ENCODE results near the gene PRDM16.

PRDM16 gene

DNA sequence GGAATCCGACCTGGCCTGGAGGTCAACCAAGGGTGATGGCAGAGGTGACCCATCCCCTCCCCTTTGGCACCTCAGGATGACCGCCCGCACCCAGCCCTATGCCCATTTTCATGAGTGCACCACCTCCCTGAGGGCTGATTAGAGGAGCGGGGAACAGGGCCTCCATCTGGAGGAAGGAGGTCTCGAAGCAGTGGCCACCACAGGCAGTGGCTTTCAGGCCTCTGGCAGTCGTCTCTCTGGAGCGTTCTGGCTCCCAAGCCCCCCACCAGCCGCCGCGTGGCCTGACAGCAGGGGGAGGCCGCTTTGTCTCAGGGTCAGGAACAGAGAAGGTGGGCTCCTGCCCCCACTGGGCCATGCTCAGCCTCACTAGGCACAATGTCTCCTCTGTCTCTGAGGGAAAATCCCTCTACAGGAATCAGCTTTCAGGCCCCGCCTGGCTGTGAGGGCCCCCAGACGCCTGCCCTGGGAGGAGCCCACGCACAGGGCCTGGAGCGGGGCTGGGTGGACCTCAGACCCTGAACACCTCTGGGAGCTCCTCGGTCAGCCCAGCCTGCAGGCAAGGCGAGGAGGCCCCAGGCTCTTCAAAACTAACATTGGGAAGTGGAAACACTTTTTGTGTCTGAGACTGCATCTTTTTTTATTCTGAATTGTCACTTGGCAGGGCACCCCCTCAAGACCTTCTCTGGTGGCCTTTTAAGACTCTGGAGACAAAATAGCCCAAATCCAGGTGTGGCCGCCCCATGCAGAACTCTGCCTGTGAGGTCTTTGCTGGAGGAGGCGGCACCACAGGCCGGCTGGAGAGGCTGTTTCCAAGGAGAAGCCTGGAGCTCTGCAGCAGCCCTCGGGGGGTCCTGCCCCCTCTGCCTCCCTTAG is 257.7 kb downstream of the PRDM16 start:
- CTCF ChIA-PET: interaction anchor here (0.7 to 1.1 kb wide), 2 partner anchors 14 to 98 kb away, joined by 3 to 4 read pairs; no protein-coding TSS in a partner anchor
- no peaks in the 10 kb centered on the region for H3K36me3 ChIP-seq (ENCODE audit: control insufficient read depth in 2 of 2, insufficient read depth in 1 of 2, low read length in 2 of 2)
- TF ChIP-seq ZBTB8A (tag by site-specific recombination; IDR thresholded peaks at IDR 0.05): 0 out of 2 replicates have a peak, but pooled peaks have one; percentile 8
- no peak for TF ChIP-seq ZNF114 (tag by site-specific recombination; IDR thresholded peaks at IDR 0.05)
- peak; percentile 92 for TF ChIP-seq GLIS1 (tag by site-specific recombination; IDR thresholded peaks at IDR 0.05)
- TF ChIP-seq, protein P1, sequence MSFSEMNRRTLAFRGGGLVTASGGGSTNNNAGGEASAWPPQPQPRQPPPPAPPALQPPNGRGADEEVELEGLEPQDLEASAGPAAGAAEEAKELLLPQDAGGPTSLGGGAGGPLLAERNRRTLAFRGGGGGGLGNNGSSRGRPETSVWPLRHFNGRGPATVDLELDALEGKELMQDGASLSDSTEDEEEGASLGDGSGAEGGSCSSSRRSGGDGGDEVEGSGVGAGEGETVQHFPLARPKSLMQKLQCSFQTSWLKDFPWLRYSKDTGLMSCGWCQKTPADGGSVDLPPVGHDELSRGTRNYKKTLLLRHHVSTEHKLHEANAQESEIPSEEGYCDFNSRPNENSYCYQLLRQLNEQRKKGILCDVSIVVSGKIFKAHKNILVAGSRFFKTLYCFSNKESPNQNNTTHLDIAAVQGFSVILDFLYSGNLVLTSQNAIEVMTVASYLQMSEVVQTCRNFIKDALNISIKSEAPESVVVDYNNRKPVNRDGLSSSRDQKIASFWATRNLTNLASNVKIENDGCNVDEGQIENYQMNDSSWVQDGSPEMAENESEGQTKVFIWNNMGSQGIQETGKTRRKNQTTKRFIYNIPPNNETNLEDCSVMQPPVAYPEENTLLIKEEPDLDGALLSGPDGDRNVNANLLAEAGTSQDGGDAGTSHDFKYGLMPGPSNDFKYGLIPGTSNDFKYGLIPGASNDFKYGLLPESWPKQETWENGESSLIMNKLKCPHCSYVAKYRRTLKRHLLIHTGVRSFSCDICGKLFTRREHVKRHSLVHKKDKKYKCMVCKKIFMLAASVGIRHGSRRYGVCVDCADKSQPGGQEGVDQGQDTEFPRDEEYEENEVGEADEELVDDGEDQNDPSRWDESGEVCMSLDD (tag by site-specific recombination; IDR thresholded peaks at IDR 0.05): no peak
- TF ChIP-seq BCL11B (tag by site-specific recombination; IDR thresholded peaks at IDR 0.05; ENCODE audit: low read depth): peak; percentile 87

DNA sequence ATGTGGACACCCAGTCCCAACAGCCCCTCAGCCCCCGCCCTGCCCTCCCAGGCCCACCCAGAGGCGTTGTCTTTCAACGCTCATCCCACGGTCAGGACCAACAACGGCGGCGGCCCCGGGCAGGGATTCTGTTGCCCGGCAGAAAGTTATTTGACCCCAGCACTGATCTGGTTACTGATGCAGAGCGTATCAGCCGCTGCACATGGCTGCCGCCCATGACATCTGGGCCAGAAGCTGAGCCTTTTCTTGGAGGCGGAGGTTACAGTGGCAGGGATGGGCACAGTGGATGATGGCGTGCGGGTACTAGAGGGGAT is 258.3 kb downstream of the PRDM16 start:
- no peak overlapping the region for H3K4me3 ChIP-seq (ENCODE audit: low read depth, low read length)
- H3K27ac ChIP-seq (ENCODE audit: extremely low read depth, low read depth, low read length): no peak overlapping the region
- ChIA-PET POLR2A (no interaction called here), CTCF (interaction anchor here (1.1 to 1.4 kb wide), 2 partner anchors 8 to 97 kb away, joined by 3 to 6 read pairs; no protein-coding TSS in a partner anchor)
- H3K4me1 ChIP-seq (ENCODE audit: control insufficient read depth, insufficient read depth, low read length): peaks cover 15% of the 10 kb centered on the region
- no peak for TF ChIP-seq ZSCAN23 (tag by site-specific recombination; IDR thresholded peaks at IDR 0.05)
- TF ChIP-seq ZNF211 (tag by site-specific recombination; IDR thresholded peaks at IDR 0.05; ENCODE audit: low read depth): no peak
- TF ChIP-seq ZNF664 (tag by site-specific recombination; IDR thresholded peaks at IDR 0.05): no peak
- no peak for TF ChIP-seq ZNF274 (IDR thresholded peaks at IDR 0.05; ENCODE audit: low read length)
- no peak for TF ChIP-seq ZNF274 (tag by site-specific recombination; IDR thresholded peaks at IDR 0.05; ENCODE audit: borderline replicate concordance)
- TF ChIP-seq ZNF48 (tag by site-specific recombination; IDR thresholded peaks at IDR 0.05): no peak
- no peak for TF ChIP-seq ZNF600 (tag by site-specific recombination; IDR thresholded peaks at IDR 0.05)
- no peak for TF ChIP-seq ZNF157 (tag by site-specific recombination; IDR thresholded peaks at IDR 0.05)
- no peak for TF ChIP-seq HOXC10 (CRISPR knock-in tag; IDR thresholded peaks at IDR 0.05)
- TF ChIP-seq, protein P2, sequence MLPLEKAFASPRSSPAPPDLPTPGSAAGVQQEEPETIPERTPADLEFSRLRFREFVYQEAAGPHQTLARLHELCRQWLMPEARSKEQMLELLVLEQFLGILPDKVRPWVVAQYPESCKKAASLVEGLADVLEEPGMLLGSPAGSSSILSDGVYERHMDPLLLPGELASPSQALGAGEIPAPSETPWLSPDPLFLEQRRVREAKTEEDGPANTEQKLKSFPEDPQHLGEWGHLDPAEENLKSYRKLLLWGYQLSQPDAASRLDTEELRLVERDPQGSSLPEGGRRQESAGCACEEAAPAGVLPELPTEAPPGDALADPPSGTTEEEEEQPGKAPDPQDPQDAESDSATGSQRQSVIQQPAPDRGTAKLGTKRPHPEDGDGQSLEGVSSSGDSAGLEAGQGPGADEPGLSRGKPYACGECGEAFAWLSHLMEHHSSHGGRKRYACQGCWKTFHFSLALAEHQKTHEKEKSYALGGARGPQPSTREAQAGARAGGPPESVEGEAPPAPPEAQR (tag by site-specific recombination; IDR thresholded peaks at IDR 0.05): no peak
- no peak for TF ChIP-seq ZFHX2 (tag by site-specific recombination; conservative IDR thresholded peaks at IDR 0.05)
- no peaks in the 10 kb centered on the region for H3K36me3 ChIP-seq (ENCODE audit: control insufficient read depth in 2 of 2, insufficient read depth in 1 of 2, low read length in 2 of 2)
- H3K9me3 ChIP-seq (ENCODE audit: control insufficient read depth, insufficient read depth, low read depth, low read length): no peaks in the 10 kb centered on the region

More for the DNA sequence above, 257.7 kb downstream of the PRDM16 start:
- POLR2A ChIA-PET: no interaction called here
- Histone ChIP-seq H3K4me1 (ENCODE audit: control insufficient read depth, insufficient read depth, low read length) (peaks cover 18% of the 10 kb centered on the region), H3K4me3 (ENCODE audit: low read depth, low read length) (no peak overlapping the region), H3K27ac (ENCODE audit: extremely low read depth, low read depth, low read length) (no peak overlapping the region), H3K9me3 (ENCODE audit: control insufficient read depth, insufficient read depth, low read depth, low read length) (no peaks in the 10 kb centered on the region)

DNA sequence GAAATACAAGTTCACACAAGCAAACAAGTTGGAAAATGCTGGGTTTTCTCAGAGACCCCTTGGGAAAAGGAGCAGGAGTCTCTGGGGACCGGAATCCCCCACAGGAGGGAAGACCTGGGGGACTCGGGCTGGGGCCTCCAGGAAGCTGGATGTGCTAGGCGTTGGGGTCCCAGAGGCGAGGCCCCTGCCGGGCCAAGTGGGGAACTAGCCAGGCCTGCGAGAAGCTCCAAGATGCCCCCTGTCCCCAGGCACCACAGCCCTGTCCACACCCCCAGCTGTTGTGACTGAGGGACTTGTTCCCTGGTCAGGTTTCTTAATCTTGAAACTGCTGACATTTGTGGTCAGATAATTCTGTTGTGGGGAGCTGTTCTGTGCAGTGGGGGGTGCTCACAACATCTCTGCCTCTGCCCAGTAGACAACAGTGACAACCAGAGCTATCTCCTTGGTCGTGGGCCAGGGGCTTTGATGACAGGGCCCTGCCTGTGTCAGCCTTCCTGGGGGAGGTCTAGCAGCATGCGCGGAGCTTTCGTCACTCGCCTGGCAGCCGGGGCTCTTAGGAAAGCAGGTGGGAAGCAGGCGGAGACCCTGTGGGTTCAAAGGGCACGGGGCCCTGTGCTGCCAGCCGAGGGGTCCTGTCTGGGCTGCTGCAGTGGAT is 259.1 kb downstream of the PRDM16 start:
- ChIA-PET POLR2A (no interaction called here), CTCF (interaction anchor here (1.4 kb wide), 1 partner anchor 8 kb away, joined by 6 read pairs; no protein-coding TSS in a partner anchor)
- no peak overlapping the region for H3K4me3 ChIP-seq (ENCODE audit: low read depth, low read length)
- H3K27ac ChIP-seq (ENCODE audit: extremely low read depth, low read depth, low read length): no peak overlapping the region
- no peaks in the 10 kb centered on the region for H3K9me3 ChIP-seq (ENCODE audit: control insufficient read depth, insufficient read depth, low read depth, low read length)
- H3K36me3 ChIP-seq (ENCODE audit: control insufficient read depth in 2 of 2, insufficient read depth in 1 of 2, low read length in 2 of 2): no peaks in the 10 kb centered on the region
- peaks cover 9% of the 10 kb centered on the region for H3K4me1 ChIP-seq (ENCODE audit: control insufficient read depth, insufficient read depth, low read length)
- TF ChIP-seq ZBTB8A (tag by site-specific recombination; IDR thresholded peaks at IDR 0.05) (no peak), KLF7 (tag by site-specific recombination; IDR thresholded peaks at IDR 0.05; ENCODE audit: borderline replicate concordance) (no peak), BCL11B (tag by site-specific recombination; IDR thresholded peaks at IDR 0.05; ENCODE audit: low read depth) (no peak), HOXD13 (CRISPR knock-in tag; IDR thresholded peaks at IDR 0.05; ENCODE audit: borderline replicate concordance) (no peak), GLIS1 (tag by site-specific recombination; IDR thresholded peaks at IDR 0.05) (peak; percentile 91), ZNF341 (tag by site-specific recombination; IDR thresholded peaks at IDR 0.05; ENCODE audit: low read depth) (peak; percentile 45; the same call in 1 of the 2 replicates)
- TF ChIP-seq, protein P3, sequence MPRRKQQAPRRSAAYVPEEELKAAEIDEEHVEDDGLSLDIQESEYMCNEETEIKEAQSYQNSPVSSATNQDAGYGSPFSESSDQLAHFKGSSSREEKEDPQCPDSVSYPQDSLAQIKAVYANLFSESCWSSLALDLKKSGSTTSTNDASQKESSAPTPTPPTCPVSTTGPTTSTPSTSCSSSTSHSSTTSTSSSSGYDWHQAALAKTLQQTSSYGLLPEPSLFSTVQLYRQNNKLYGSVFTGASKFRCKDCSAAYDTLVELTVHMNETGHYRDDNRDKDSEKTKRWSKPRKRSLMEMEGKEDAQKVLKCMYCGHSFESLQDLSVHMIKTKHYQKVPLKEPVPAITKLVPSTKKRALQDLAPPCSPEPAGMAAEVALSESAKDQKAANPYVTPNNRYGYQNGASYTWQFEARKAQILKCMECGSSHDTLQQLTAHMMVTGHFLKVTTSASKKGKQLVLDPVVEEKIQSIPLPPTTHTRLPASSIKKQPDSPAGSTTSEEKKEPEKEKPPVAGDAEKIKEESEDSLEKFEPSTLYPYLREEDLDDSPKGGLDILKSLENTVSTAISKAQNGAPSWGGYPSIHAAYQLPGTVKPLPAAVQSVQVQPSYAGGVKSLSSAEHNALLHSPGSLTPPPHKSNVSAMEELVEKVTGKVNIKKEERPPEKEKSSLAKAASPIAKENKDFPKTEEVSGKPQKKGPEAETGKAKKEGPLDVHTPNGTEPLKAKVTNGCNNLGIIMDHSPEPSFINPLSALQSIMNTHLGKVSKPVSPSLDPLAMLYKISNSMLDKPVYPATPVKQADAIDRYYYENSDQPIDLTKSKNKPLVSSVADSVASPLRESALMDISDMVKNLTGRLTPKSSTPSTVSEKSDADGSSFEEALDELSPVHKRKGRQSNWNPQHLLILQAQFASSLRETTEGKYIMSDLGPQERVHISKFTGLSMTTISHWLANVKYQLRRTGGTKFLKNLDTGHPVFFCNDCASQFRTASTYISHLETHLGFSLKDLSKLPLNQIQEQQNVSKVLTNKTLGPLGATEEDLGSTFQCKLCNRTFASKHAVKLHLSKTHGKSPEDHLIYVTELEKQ (tag by site-specific recombination; IDR thresholded peaks at IDR 0.05; ENCODE audit: borderline replicate concordance): no peak
